NCI-H345 treated with DMSO at 0.1 percent for 48 hours (cell line): Measurements from ENCODE around the gene KRTDAP.

Experiments
- DNase-seq: peaks from one replicate; lab custom pipeline; 2025; ENCODE audit not compliant: unreplicated experiment; lab: John Stamatoyannopoulos, UW

Gene KRTDAP

GRCh38 chr19:35513628-35514281, 23.5 kb upstream of the KRTDAP start, which contains the start of gene DMKN:
Gene DMKN (minus strand): TSS chr19:35513649. CDS start chr19:35513475, 174 bp downstream.
- no peak for DNase-seq

- no peak for DNase-seq
Measured at GRCh38 chr19:35512831-35513627, 22.8 kb upstream of the KRTDAP start.

- DNase-seq = no peak
Measured at GRCh38 chr19:35511337-35511736, 21.1 kb upstream of the KRTDAP start.

- no peak for DNase-seq
Measured at GRCh38 chr19:35510626-35510964, 20.3 kb upstream of the KRTDAP start.

GRCh38 chr19:35509861-35510625, 19.8 kb upstream of the KRTDAP start:
- peak; percentile 79 for DNase-seq

GRCh38 chr19:35509018-35509652, 18.9 kb upstream of the KRTDAP start:
- no peak for DNase-seq

GRCh38 chr19:35508129-35508528, 17.9 kb upstream of the KRTDAP start:
- DNase-seq = no peak

GRCh38 chr19:35507561-35507960, 17.3 kb upstream of the KRTDAP start:
- DNase-seq = no peak

- no peak for DNase-seq
Measured at GRCh38 chr19:35506011-35506410, 15.7 kb upstream of the KRTDAP start.

GRCh38 chr19:35502751-35503150, 12.5 kb upstream of the KRTDAP start:
- no peak for DNase-seq

- DNase-seq = no peak
Measured at GRCh38 chr19:35501684-35502083, 11.4 kb upstream of the KRTDAP start.

- no peak for DNase-seq
Measured at GRCh38 chr19:35500611-35501010, 10.3 kb upstream of the KRTDAP start.

- DNase-seq = no peak
Measured at GRCh38 chr19:35498984-35499527, 8.8 kb upstream of the KRTDAP start.

GRCh38 chr19:35498220-35498619, 8.0 kb upstream of the KRTDAP start:
- no peak for DNase-seq

GRCh38 chr19:35497406-35497805, 7.1 kb upstream of the KRTDAP start:
- no peak for DNase-seq

- peak; percentile 66 for DNase-seq
Measured at GRCh38 chr19:35495107-35496064, 5.1 kb upstream of the KRTDAP start.

GRCh38 chr19:35493971-35494370, 3.7 kb upstream of the KRTDAP start:
- DNase-seq = no peak

- no peak for DNase-seq
Measured at GRCh38 chr19:35491836-35492360, 1.6 kb upstream of the KRTDAP start.

GRCh38 chr19:35488677-35489076, 1.6 kb downstream of the KRTDAP start:
- no peak for DNase-seq
